Activated CD8-positive, alpha-beta memory T cell treated with anti-CD3 and anti-CD28 coated beads, Interleukin-2, amount 50 U/mL, for 48 hours (primary cell): ENCODE results near the gene GRIK1.

Source experiments
- DNase-seq: peaks from one replicate; pipeline ENCODE4 v3.0.0-alpha.2; 2020

The GRIK1 gene

DNA sequence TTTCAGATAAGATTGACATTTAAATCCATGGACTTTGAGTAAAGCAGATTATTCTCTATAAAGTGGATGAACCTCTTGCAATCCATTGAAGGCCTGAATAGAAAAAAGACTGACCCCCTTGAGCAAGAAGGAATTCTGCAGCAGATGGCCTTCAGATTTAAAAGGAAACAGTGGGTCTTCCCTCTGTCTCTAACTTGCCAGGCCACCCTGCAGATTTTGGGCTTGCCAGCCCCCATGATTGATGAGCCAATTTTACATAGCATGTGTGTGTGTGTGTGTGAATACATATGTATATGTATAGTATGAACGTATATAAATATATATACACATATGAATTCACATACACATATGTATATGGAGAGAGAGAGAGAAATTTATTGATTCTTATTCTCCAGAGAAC is 113.4 kb downstream of the GRIK1 start:
- DNase-seq, result no peak

- DNase-seq, result no peak
These were observed 113.9 kb downstream of the GRIK1 start for GRCh38 chr21:29825936-29826335.

DNA sequence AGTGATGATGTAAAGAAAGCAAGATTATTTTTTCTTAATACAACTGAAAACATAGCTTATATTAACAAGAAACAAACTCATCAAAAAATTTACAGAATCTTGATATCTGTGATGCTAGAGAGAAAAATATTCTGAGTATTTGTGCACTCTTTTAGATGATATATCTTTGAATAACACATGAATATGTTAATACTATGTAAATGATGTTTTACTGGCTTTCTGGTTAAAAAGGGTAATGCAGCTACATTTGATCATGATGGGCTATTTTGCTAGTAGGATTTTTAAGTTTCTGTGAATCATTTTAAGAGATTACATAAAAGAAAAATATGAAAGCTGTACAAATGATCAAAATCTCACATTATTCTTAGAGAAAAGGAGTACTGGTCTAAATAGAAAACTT is 114.5 kb downstream of the GRIK1 start:
- DNase-seq, result no peak

- no peak for DNase-seq
These were observed 117.7 kb downstream of the GRIK1 start for GRCh38 chr21:29822064-29822463.

GRCh38 chr21:29821230-29821629 is 118.6 kb downstream of the GRIK1 start:
- no peak for DNase-seq

- no peak for DNase-seq
These were observed 120.0 kb downstream of the GRIK1 start for GRCh38 chr21:29819675-29820326.

DNA sequence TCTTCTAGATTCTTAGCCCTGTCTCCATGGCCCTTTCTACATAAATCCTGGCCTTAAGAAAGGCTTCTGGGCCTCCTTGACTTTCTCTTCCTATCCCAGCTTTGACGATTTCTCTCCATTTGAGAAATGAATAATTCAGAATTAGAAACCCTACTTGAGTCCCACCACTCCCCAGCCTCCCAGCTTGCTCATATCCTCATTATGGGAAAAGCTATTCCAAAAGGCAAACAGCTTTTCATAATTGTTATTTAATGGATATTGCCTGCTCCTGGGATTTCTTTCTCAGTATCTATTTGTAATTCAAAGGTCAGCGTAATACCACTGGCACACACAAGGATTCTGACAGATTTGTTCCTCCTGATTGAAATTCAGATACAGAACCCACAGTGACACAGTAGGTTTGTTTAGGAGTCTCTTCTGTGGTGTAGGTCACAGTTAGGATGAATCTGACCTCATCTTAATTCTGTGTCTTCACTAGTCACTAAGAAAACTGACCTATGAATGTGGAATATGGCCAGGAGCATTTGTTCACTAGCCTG is 121.3 kb downstream of the GRIK1 start:
- DNase-seq, result no peak

DNA sequence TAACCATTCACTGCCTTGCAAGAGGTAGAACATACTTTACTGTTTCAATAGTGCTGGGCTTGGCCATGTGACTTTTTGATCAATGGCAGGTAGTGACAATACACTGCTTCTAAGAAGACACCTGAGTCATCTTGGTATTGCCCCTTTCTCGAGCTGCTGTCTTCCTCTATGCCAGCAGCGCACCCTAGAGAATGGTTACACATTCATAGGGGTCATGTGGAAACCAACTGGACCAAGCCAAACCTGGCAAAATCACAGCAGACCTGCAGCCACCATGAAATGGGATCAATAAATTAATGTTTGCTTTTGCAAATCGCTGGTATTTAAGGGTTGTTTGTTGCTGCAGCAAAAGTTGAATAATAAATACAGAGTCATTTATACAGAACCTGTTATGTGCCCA is 122.3 kb downstream of the GRIK1 start:
- no peak for DNase-seq

DNA sequence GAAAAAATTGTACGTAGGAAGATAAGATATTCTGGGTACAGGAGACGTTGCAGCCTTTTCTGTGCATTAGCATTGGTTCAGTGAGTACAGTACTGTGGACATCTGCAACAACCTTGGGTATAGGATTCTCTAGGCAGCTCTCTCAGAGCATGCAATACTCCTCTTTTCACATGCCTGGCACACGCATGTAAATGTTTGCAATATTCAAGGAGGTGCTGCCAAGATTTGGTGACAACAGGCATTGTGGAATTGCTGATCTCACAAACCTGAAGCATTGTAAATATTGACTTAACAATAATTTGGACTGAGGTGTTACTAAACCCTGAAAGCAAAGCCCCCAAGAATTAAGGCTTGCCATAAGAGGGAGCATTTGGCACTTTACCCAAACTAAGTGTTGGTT is 126.8 kb downstream of the GRIK1 start:
- no peak for DNase-seq

GRCh38 chr21:29810871-29811270 is 128.9 kb downstream of the GRIK1 start:
- DNase-seq, result no peak

DNA sequence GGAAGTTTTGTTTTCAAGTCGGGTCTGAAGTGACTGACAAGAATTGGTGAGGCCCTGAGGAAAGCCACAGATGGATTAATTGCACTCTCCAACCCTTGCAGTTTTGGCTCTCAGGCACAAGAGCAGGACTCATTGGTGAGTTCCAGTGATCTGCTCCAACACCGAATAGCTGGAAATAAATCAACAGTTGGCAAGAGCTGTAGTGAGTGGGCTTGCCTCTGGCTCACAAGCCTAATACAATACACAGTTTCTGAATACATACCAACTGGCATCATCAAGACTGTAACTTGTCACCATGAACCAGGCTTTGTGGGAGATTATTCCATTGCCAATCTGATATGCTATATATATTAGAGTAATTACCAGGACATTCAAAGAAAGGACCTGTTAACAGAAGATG is 131.6 kb downstream of the GRIK1 start:
- DNase-seq, result no peak

- no peak for DNase-seq
These were observed 134.7 kb downstream of the GRIK1 start for GRCh38 chr21:29805105-29805504.

- no peak for DNase-seq
These were observed 136.6 kb downstream of the GRIK1 start for GRCh38 chr21:29803191-29803590.

DNA sequence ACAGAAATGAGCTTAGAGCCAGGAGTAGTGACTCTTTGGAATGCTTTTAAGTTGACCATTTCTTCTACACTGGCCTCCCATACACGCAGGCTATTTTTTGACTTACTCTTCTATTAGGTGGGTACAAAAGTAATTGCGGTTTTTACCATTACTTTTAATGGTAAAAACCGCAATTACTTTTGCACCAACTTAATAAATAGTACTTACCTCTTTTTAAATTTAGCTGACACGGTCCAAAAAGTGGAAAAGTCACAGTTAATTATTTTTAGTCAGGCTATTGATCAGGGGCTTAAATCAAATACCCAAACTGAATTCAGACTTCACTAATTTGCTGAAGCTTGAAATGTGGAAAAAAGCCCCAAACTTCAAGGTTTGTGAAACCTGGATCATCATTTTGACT is 138.7 kb downstream of the GRIK1 start:
- no peak for DNase-seq

- DNase-seq, result no peak
These were observed 139.7 kb downstream of the GRIK1 start for GRCh38 chr21:29800056-29800455.

GRCh38 chr21:29798840-29799239 is 141.0 kb downstream of the GRIK1 start:
- no peak for DNase-seq

DNA sequence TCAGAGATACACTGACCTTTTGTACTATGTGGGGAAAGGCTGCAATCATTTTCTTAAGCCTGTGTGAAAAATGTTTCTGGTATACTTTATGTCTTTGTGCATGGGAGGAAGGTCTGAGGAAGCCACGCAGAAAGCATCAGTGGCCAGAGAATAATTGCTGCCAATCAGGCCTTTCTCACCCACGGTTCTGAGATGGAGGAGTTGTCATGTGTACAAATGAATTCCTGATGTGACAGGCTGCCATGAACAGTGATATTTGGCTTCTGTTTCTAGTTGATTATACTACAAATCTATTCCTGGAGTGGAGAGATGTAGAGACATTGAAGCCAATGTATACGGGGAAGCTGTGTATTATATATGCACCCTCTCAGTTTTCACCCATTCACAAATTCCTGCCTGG is 142.6 kb downstream of the GRIK1 start:
- DNase-seq, result no peak

DNA sequence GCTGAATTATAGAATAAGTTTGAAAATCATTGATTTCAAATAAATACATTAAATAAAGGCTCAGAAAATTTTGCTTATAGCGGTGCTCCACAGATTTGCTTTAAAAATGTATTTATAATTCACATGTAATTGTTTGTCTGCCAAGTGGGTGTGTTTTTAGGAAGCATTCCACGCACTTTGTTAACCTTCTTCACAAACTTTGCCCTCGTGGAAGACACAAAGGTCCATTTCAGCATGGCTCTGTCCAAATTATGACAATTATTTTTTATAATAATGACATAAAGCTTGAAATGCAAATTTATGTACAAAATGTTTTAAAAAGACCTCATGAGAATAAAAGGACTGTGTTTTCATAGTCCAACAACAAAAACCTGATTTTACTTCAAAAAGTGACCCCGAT is 146.1 kb downstream of the GRIK1 start:
- no peak for DNase-seq

GRCh38 chr21:29789393-29789792 is 150.4 kb downstream of the GRIK1 start:
- DNase-seq, result no peak

- no peak for DNase-seq
These were observed 151.0 kb downstream of the GRIK1 start for GRCh38 chr21:29788752-29789151.

- DNase-seq, result no peak
These were observed 152.4 kb downstream of the GRIK1 start for GRCh38 chr21:29787361-29787909.

- no peak for DNase-seq
These were observed 153.1 kb downstream of the GRIK1 start for GRCh38 chr21:29786496-29787360.

GRCh38 chr21:29777160-29777559 is 162.6 kb downstream of the GRIK1 start:
- no peak for DNase-seq

DNA sequence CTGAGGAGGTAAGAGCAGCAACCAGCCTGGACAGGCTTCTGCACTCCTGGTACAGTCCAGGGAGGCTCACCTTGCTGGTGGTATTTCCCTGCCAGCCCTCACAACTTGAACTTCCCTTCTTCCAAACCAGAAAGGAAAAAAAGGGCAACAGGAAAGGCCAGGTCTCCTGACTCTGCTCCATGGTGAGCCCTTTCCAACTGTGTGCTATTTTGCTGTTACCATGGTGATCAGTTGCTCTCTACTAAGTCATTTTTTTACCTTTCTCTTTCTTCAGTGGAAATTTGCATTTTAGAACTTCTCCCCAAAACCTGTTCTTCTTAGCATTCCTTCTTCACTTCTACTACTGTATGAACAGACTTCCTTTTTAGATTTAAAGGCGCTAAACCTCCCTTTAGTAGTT is 164.3 kb downstream of the GRIK1 start:
- no peak for DNase-seq
